KG1 (cell line): ENCODE measurements around the gene JCAD.

Source experiments
- DNase-seq: peaks from one replicate; lab custom pipeline; 2025; lab: John Stamatoyannopoulos, UW

JCAD gene

DNA sequence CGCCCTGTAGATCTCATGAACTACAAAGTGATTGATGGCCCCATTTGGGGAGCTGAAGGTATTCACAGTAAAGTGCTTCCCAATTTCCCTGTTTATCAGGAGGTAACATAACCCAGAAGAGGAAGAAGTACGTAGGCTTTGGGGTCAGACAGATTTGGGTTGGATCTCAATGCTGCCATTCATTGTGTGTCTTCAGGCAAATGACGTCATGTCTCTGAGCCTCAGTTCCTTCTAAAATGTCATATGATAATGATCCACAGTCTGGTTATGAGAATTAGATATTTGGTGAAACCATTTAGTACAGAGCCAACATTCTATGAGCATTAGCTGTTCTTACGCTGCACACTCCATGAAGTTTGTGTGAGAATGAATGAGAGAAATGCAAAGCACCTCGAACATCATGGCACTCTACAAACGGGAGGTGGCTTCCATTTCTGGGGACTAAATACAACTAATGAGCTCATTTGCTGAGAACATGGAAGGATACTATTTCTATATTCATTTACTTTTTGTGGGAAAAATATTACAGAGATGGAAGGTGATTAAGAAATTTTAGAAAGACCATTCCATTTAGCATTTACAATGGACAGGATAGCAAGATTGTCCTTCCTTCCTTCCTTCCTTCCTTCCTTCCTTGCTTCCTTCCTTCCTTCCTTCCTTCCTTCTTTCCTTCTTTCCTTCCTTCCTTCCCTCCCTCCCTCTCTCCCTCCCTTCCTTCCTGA is 13.8 kb upstream of the JCAD start:
- no peak for DNase-seq

DNA sequence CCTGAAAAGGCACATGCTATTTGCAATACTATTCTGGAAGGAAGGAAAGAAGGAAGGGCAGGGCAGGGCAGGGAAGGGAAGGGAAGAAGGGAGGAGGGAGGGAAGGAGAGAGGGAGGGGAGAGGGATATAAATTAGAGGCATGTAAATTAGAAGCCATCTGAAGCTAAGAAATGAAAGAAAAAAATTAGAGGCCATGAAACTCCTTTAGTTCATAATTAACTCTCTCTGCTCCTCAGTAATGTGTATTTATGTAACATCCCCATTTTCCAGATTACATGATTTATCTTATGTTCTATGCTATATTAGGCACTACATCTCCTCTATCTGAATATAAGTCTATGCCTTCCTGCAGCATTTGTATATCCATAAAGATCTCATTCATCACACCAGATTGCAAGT is 12.7 kb upstream of the JCAD start:
- DNase-seq: no peak

DNA sequence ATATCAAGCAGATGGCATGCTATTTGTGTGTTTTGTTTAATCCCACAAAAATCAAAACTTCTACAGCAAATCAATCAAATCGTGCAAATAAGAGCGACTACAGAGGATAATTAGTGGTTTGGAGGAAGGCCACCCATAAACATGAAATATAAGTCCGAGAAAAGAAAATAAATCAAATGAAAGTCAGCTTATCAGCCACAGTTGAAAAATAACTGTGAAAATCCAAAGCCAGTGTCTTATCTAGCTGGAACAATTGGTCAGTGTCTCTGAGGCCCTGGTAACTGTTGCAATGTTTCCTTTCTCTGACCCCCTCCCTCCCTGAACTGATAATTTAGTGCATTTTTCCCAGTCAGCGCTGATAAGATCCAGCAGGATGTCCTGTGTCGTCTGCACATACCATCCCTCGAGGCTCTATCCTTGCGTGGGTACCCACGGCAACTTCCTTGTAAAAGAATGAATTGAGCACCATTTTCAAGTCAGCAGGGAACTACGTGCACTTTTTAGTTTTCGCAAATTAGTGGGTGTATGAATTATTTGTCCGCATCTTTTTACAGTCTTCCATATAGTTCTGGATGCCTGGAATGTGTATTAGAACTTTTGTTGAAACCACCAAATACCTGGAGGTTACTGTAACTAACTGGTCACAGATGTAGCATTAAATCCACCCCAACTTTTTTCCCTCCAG is 10.8 kb upstream of the JCAD start:
- no peak for DNase-seq

DNA sequence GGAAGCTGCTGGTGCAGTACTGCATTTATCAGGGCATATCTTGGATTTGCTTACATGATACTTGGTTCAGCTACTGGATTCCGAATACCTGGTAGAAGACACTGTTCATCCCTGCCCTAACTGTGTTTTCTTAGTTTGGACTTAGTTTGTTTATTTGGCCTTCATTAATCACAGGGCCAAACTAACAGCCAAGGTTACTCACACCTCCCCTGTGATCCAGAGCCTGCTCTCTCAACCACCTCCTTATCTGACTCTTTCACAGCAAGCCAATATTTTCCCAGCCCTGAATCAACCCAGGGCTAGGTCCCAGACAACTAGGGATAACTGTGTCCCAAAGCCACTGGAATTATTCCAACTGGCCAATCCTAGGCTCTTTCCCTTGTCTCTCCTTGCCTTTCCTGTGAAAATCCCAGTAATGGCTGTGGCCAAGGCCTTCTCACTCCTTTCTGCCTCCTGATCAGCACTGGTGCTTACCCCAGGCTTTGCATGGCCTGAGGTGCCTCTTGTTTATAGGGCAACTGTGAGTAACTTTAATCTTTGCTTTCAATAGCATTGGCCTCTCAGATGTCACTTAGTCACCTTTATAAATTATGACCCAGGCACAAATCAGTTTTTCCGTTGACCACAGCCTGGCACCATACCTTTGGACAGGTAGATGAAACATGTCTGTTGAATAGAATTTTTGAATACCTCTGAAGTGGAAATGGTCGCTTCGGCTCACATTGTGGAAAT is 9.3 kb upstream of the JCAD start:
- no peak for DNase-seq

DNA sequence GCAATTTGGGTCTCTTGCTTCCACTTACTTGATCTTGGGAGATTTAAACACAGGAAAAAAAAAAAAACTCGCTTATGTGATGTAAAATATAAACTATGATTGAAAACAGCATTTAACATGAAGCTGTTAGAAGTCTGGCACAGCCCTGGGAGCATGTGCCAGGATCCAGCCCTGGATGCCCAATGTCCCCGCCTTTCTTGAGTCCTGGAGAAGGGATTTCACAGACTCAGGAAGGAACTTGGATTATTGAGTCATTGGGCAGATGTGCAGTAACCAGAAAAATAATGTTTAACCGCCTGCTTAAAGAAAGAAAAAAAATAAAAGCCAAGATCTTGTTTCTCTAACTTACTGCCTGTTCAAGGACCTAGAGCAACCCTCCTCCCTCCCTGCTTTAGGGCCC is 3.7 kb upstream of the JCAD start:
- no peak for DNase-seq

DNA sequence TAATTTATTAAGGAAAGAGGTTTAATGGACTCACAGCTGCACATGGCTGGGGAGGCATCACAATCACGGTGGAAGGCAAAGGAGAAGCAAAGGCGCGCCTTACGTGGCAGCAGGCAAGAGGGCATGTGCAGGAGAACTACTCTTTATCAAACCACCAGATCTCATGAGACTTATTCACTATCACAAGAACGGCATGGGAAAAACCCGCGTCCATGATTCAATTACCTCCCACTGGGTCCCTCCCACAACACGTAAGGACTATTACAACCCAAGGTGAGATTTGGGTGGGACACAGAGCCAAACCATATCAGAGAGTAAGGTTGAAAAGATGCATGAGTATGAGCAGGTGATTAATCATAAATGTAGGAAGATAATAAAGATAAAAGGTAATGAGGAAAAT is 3.2 kb upstream of the JCAD start:
- no peak for DNase-seq

DNA sequence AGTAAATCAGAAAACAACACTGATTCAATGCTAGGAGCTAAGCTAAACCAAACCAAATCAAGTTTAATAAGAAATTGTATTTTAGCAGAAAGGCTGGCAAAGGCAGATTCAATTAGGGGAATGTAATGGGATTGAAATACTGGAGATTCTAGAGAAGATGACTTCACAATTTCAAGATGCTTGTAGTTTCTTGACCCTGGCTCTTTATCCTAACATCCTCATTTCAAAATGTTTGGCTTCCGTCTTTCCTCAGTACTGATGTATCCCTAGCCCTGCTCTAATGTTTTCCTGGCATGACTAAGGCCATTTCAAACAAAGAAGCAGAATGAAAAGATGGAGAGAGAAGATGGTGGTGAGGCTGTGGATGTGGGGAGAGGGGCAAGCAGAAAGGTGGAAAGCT is 2.7 kb upstream of the JCAD start:
- no peak for DNase-seq

DNA sequence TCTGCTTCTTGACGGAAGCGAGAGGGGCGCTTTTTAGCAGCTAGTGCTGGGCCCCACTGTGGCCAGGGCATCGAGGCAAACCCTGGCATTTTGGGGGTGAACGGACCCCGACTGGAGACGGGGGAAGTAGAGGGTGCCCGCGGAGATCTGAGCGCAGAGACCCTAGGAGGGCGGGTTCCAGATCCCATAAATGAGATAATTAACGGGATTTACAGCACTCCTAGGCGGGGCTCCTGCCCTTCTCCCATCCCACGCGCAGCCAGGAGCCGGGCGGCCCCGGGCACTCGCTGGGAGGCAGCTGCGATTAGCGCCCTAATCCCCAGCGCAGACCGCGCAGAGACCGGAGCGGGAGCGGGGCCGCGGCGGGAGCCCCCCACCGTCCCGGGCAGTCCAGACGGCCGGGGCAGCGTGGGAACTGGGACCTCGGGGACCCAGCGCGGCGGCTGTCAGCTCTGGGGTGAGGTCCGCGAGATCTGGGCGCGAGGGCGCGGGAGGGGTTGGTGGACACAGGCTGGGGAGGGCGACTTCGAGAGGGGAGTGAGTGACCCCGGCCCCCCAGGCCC is 735 bp downstream of the JCAD start:
- DNase-seq: no peak

DNA sequence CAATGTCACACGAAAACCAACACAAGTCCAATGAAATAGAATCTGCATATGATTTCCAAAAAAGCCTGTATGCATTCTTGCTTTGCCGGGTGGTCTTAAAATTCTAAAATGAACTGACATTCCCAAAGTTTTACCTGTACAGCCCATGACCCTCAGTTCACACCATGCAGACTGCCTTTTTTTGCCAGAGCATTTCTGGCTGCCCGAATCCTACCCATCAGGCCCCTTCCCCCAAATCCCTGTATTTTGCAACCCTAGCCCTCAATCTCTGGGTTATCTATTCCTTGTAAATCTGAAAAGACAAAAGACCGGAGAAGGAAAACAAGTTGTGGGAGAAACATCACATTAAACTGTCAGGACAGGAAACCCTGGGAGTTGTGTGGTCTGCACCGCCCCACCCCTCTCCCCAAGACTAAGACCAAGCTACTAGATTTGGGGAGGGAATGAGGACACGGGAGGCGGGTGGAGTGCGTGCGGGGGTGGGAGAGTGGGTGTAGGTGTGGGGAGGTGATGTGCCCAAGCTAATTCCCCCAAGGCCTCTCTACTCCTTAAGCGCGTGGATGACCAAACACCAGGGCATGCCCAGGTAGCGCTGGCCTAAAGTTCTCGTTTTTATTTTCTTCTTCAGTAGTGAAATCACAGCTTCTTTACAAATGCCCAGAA is 1.4 kb downstream of the JCAD start:
- DNase-seq: no peak

DNA sequence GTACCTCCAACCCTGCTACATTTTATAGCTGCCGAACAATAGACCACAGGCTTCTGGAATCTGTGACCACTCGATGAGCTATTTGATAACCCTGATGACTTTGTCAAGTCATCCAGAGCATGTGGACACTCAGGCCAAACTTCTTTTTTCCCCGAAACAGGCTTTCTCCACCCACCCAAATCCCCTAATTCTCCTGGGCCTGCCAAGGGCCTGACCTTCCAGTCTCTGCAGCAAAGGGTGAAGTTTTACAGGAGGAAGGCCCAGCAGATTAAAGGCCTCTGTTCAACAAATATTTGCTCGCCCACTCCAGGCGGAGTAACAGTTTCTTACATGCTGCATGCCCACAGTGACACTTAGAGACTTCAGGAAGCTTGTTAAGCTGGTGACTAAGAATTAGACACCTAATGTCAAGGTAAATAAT is 2.0 kb downstream of the JCAD start:
- no peak for DNase-seq

DNA sequence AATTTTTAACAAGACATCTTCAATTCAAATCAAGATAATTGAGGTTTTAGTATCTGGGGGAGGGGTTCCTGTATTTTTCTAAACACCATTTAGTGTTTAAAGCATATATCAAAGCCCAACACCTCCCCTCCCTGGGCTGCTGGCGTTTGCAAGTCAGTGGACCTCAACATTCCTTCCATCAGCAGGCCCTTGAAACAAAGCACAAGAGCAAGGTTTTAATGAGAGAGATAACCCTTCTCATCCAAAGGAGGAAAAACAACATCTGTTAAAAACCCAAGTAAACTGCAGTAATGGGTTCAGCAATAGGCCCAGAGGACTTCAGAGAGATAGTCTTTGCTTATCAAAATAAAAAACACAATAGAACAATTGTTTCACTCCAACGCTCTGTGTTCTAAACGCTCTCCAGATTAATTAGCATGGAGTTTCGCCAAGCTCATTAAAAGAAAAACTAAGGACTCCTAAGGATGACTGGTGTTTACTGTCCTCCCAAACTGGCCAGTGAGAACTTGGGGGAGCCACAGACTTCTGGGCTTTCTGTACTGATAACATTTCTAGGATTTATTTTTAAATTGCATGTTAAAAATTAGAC is 2.5 kb downstream of the JCAD start:
- no peak for DNase-seq

DNA sequence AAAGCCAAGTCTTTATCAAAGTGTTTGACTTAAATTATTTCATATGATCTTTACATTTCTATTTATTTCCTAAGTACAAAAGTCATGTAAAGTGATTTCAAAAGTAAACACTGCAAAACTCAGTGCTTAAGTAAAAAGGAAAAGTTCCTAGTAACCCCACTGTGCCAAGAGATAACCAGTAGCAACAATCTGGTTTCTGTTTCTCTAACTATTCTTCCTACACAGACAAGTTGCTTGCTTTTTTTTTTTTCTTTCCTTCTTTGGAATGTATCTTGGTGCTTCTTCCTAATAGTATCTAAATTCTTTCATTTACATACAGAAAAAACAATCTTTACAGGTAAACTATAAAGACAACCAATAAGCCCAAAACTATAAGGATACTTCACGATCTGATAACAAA is 3.1 kb downstream of the JCAD start:
- DNase-seq: no peak

DNA sequence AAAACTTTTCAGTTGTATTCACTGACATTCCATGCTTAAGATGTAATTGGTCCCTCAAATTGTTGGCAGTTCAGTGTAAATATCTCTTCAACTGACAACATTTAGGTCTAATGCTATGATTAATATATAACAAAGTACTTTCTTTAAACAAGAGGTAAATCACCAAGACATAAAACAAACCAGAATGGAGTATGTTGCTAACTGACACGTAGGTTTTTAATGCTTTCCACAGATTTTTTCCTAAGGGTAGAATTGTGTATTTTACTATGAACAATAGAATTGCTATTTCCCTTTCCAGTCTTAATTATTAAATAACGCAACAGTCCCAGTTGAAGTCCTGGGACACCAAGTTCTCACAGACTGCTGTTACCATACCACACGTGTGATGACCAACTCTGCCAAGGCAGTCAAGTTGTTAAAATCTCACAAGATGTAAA is 4.1 kb downstream of the JCAD start:
- DNase-seq: no peak

DNA sequence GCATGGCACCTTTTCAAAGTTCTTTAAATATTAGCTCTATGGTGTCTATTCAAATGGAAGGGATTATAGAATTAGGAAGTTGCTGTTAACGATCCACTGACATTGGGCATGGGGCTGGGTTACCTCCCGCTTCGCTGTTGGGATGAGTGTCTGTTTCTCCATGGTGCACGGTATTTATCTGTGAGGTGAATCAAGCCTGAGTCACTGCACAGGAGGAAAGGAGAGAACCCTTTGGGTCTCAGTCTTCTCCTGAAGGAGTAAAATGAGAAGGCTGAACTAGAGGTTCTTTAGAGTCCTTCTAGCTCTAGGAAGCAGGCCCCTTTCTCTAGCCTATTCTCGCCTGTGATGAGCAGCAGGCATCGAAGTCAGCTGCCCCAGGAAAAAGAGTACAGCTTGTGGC is 7.3 kb downstream of the JCAD start:
- DNase-seq: no peak

DNA sequence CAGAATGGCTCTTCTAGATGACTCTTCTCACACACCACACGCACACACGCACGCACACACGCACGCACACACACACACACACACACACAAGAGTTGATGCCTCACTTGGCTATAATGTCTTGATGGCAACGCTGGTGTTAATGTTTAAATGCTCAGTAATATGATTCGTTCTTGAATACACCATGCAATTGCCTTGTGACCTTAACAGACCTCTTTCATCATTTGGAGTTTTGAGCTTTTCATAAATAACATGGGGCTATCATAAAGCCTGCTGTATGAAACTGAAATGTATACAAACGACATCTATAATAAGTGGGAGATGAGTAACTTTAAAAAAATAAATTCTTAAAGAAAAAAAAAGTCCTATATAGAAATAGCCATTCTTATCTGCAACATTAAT is 8.2 kb downstream of the JCAD start:
- DNase-seq: no peak

DNA sequence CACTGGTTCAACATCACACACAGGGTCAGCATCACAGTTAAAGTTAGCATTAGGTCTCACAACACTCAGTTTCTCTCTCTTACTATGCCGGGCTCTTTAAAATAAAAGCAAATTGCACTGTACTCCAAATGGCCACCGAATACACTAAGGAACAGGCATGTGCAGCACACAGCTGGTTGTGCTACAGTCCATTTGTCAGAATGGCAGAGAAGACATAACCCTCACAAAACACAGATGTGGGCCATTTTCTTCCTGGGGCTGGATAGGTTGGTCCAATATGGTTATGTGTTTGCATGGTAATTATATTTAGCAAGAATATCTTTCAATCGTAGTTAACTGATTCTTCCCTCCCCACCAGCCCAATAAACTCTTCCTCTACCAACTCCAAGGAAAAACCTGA is 9.0 kb downstream of the JCAD start:
- no peak for DNase-seq

DNA sequence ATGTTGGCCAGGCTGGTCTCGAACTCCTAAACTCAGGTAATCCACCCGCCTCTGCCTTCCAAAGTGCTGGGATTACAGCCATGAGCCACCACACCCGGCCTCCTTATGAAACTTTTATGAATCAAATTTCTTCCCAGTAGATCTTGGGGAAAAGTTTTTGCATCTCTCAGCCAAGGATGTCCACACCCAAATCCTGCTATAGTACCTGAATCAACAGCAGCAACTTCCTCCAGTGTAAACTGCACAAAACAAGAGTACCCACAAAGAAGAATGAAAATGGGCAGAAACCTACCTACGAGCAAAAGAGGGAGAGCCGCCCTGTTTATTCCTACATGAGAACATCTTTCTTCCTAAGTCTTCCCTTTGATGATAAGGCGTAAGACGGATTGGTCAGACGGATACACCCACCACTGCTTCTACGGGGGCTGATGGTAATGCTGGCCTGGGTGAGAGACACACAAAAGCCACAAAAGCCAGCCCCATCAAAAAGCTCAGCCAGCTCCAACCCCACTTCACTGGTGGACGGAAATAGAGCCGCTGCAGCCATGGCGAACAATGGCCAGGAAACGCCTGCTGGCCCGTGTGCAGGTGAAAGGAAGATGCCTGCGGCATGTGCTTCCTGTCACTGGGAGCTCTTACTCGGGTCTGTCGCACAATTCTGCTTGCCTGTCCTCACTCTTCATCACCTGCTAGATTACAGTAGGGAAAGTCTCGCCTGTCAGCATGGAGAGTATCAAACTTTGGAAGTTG is 10.4 kb downstream of the JCAD start:
- DNase-seq: no peak

DNA sequence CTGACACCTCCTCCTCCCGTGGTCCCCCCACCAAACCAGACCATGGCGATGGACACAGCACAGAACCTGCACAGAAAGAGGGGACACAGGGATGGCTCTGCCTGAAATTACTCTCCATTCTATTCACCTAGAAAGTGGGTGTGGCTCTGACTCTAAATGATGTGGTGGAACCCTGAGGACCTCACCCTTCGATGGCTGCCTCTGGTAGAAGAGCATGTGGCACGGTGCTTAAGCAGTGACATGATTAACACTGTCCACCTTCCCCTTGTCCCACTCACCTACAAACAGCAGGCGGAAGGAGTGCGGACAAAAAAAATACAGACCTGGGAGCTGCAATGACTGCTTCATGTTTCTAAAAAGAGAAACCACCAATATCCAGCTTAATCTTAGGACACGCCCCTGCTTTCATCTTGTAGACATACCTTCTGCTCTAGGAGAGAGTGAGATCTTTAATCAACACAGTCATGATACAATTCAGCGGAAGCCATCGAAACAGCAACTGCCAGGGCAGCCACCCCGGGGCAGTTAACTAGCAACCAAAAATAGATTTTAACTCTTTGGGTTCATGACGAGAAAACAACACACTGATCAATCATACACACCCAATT is 11.4 kb downstream of the JCAD start:
- no peak for DNase-seq

DNA sequence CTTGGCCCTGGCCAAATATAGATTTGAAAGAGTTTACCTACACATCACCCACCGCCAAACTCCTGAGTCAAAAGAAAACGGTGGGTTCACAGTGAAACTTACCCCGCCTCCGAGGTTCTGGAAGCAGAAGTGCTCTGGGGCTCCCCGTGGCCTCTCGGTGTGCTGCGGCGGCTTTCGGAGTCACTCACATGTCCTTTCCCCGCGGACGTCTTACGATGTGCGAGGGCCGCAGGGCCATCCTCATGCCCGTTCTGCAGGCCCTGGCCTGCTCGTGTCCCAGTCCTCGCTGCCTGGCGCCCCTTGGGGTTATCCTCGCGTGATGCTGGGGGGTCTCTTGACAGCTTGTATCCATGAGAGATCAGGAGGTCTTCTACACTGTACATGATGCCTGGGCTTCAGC is 12.0 kb downstream of the JCAD start:
- no peak for DNase-seq

DNA sequence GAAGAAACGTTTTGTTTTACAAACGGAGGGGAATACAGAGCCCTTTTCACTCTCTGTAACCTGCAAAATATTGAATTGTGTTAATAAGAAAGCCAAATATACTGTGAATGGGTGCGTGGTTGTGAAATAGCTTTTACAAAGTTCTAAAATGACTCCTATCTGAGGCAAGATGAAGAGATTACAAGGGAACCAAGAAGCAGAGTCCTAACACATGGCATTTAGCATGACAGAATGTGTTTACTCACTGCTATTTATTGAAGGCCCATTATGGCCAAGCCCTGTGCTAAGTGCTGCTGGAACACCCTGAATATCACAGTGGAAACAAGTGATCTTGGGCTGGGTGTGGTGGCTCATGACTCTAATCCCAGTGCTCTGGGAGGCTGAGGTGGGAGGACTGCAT is 12.9 kb downstream of the JCAD start:
- DNase-seq: no peak

DNA sequence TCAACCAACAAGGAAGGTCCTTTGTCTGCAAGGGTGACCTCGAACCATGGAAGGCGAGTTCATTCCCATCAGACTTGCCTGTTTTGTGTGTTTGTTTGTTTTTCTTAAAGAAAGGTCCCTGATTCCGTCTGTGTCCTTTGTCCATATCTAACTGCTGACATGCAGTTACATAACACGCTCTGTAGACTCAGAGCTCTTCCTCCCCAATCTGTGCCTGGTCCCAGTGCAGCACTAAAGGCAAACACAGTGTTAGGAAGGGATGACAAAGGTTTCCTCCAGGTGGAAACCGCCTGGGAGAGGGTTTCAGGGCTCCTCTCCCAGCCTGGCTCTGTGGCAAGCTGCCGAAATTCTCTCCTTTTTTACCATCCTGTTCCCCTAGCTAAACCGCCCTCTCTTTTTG is 13.4 kb downstream of the JCAD start:
- DNase-seq: no peak
